GM12892 (cell line): ENCODE results near the gene CACNA2D2.

Experiments used
- DNase-seq: peaks from one replicate; pipeline ENCODE4 v3.0.0; 2011; ENCODE audit not compliant: insufficient read length
- FAIRE-seq: peaks from 2 replicates; lab custom pipeline; 2011; peaks lifted over from hg19 to GRCh38; lab: Jason Lieb, UNC
- POLR2A ChIP-seq: IDR thresholded peaks from 2 replicates; pipeline ENCODE4 v1.6.1; 2011; ENCODE audit warnings: low read depth, low read length, control low read depth
- POLR2AphosphoS5 ChIP-seq: IDR thresholded peaks from 2 replicates; pipeline ENCODE4 v1.6.1; 2011; ENCODE audit warnings: low read depth, low read length, control low read depth
- TAF1 ChIP-seq: IDR thresholded peaks from 2 replicates; pipeline ENCODE4 v1.6.1; 2011; ENCODE audit warnings: low read depth, mild to moderate bottlenecking, control low read depth, low read length, borderline replicate concordance

CACNA2D2 gene

DNA sequence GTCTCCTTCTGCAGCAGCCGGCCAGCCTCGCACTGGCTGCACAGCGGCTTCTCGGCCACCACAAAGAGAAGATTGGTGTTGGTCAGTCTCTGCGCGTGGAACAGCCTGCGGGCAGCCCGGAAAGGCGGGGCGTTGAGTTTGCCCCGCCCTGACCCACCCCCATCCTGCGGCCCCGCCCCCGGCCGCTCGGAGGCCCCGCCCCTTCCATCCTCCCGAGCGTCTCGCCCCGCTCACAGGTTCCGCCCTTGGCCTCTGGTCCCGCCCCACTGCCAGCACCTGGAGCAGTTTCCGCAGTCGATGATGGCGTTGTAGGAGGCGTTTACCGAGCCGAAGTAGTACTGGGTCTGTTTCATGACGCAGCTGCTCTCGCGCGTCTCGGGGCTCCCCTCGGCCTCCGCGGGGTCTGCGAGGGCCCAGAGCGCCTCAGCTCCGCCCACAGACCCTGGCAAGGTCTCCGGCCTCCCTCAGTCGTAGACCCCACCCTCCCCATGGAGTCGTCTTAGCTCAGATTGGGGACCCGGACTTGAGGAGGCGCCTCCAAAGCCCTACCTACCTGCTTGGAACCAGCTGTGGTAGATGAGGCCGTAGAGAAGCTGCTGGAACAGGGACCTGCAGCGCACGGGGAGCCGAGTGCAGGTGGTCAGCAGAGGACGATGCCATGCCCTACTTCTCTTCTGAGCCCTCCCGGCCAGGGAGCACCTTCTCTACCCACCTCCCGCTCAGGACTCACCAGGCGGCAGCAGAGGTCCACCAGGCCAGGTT is 138.2 kb downstream of the CACNA2D2 start:
- FAIRE-seq, result peak; percentile 94
- peak; percentile 96 for DNase-seq

DNA sequence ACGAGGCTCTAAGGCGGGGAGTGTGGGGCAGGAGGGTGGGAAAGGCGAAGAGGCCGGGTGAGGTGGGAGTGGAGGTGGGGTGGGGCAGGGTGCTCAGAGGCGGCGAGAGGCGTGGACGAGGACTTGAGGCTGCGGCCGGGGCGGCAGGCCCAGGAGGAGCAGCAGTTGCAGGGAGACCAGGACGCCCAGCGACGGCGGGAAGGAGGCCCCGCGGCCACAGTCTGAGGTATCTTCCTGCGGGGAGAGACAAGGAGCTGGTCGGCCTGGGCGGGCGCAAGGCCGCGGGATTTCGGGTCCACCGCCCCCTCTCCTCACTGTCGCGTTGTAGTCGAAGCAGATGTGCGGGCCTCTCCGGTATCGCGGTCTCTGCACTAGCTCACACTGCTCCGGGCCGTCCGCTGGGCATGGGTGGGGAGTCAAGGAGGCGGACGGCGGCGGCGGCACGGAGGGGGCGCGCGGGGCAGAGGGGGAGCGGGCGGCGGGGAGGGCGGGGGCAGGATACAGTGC is 138.8 kb downstream of the CACNA2D2 start:
- TF ChIP-seq POLR2A (no peak), TAF1 (no peak), POLR2AphosphoS5 (no peak)
- DNase-seq (no peak), FAIRE-seq (no peak)

More for the DNA sequence above, 138.2 kb downstream of the CACNA2D2 start:
- TF ChIP-seq POLR2A, result no peak
- no peak for TF ChIP-seq TAF1
- no peak for TF ChIP-seq POLR2AphosphoS5

DNA sequence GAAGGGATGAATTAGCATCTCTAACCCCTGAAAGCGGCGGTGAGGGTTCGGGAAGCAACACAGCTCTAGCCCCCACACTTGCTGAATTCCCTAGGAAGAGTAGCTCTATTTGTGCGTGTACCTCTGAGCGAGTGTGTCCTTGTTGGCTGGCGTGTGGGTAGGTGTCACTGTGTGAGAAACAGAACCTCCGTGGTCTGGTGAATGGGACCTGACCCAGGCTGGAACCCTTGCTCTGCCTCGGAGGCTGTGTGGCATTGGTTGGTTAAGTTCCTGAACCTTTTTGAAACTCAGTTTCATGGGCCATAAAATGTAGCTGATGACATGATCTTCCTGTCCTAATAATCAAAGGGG is 143.7 kb downstream of the CACNA2D2 start:
- TF ChIP-seq POLR2AphosphoS5, result no peak
- TF ChIP-seq TAF1, result no peak
- no peak for TF ChIP-seq POLR2A
- FAIRE-seq, result peak; percentile 9
- no peak for DNase-seq

DNA sequence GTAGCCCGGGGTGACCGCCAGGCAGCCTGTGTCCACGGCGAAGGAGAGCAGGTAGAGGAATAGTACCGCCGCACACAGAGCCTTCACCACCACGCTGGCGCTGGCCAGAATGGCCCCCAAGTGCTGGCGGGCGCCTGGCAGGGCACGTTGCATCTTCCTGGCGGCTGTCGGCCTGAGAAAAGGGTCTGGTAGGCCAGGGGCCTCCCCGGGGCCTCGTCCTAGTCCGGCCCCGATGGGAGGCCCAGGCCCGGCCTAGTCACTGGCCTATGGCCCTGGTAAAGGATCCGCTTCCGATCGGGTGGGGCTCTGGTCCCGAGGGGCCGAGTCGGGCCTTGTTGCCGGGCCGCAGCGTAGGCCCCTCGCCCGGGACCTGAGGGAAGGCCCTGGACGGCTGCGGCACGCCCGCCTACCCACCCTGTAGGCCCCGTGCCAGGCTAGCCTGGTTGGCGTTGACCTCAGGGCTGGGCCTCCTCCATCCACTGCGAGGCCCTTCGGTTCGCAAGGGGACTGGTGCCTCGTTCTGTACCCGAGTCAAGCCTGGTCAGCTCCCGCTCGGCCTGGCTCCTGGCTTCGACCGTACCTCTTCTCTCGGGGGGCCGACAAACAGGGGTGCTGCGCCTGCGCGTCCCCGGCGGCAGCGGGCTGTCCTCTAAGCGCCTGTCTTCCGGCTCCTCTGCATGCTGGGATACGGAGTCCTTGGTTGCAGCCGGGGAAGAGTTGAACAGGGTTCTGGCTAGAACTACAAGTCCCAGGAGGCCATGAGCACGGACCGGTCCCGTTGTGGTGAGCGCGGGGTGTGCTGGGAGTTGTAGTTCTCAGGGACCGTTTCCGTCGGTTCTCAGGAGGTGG is 144.3 kb downstream of the CACNA2D2 start, which contains the start of gene TMEM115:
TMEM115 (minus strand) TSS at position 611 of the 849 bp plus-strand sequence; CDS start at position 153, 458 bp downstream.
- FAIRE-seq, result peak; percentile 99
- TF ChIP-seq POLR2AphosphoS5, result peak; percentile 65; the same call in 1 of the 2 replicates
- no peak for TF ChIP-seq TAF1
- TF ChIP-seq POLR2A, result peak; percentile 73; the same call in 1 of the 2 replicates
- DNase-seq, result peak; percentile 99

DNA sequence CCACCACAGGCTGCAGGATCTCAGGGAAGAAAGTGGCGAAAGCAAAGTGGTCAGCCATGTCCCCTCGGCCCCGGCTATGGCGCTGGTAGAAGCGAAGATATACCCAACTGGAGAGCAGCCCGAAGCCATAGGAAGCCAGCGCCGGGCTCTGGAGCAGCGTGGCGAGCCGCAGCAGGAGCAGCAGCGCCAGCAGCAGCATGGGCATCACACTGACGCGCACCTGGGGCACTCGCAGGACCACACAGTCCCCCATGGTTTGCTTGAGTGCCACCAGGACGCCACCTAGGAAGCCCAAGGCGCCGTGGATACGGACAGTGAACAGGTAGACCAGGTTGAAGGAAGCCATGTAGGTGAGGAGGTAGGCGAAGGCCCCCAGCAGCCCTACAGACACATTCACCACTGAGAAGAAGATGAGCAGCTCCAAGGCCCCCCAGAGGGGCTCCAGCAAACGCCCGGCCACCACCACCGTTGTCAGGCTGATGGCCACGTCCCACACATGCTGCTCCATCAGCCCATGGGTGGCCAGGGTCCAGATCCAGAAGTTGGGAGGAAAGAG is 145.0 kb downstream of the CACNA2D2 start:
- no peak for TF ChIP-seq TAF1
- TF ChIP-seq POLR2A, result no peak
- no peak for TF ChIP-seq POLR2AphosphoS5
- FAIRE-seq (no peak), DNase-seq (no peak)

DNA sequence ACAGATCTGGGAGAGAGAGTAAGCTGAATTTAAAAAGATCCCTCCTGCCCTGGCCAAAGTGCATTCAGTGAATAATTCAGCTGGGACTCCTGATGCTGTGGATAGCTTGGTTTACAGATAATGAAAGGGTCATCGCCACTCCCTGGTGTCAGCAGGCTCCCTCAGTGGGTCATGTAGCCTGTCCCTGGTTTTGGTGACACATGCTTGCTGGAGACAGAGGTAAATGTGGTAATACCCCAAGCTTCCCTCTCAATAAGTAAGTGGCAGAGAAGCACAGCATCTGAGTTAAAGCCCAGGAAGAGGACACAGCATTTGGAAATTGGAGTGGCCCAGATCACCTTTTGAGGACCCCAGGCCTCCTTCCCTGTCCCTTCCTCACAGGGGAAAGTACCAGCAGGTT is 146.0 kb downstream of the CACNA2D2 start:
- TF ChIP-seq TAF1 (no peak), POLR2AphosphoS5 (no peak), POLR2A (no peak)
- FAIRE-seq (no peak), DNase-seq (no peak)

DNA sequence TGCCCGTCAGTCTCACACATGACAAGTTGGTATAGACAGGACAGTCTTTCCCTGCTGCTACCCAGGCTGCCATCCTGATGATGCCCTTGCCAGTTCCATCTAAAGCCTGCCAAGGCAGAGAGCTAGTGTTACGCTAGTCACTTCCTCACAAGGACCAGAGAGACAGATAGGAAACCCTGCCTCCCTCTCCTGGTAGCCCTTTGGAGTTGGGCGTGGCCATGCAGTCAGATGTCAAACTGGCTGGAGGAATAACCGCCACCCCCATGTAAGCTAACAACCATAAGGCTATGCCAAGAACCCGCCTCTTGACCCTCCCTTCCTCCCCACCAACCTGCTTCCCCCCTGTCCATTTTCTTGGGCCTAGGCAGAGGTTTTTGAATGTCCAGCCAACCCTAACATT is 146.9 kb downstream of the CACNA2D2 start:
- DNase-seq, result no peak
- no peak for FAIRE-seq

DNA sequence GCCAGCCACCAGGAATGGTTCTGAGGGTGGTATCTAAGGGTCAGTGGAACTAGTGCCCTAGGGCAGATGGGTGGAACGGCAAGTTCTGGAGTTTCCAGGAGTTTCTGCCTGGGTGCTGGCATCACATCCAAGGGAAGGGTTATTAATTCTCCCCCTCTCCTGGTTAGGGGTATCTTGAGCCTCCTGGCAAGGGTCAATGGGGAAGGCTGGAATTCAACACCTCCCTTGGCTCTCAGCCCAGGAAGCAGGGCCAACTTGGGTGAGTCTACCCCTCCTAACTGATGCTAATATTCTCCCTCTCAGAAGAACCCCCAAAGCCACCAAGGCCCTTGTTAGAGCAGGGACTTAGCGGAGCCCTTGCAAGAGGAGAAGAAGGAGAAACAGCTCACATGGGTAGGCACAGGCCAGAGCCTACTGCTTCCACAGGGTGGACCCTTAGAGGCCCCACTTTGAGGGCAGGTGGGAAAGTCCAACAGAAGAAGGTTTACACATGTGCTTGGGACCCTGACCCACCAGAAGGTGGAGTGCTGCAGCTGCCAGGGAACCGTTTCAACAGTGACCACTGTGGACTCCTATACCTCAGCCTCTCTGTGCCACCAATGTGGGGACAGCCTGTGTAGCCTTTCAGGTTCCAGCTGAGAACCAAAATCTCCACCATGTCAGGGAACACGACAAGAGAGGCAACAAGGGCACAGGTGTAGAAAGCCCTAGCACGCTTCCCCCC is 147.4 kb downstream of the CACNA2D2 start:
- DNase-seq (no peak), FAIRE-seq (no peak)
- TF ChIP-seq POLR2A, result peak; percentile 5; the same call in 1 of the 2 replicates
- no peak for TF ChIP-seq TAF1
- no peak for TF ChIP-seq POLR2AphosphoS5

More for the DNA sequence above, 146.9 kb downstream of the CACNA2D2 start:
- 0 out of 2 replicates have a peak, but pooled peaks have one; percentile 2 for TF ChIP-seq POLR2A
- no peak for TF ChIP-seq TAF1

DNA sequence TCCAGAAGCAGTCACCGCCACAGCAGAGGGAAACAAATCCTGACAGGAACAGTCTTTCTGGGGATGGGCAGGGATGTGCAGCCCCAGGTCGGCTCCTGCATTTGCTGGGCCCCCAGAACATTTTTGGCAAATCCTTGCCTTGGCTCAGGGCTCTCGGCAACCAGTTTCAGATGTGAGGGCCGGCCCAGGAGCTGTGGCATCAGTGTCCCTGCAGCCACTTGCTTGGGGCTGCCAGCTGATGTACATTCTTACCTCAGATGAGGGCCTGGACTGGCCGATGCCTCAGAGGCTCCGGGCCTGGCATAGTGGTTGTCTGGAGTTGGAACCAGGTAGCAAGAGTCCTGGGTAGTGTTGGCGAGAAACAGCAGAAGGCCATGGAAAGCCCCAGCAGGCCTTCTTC is 148.6 kb downstream of the CACNA2D2 start:
- FAIRE-seq (no peak), DNase-seq (no peak)
- TF ChIP-seq POLR2A (0 out of 2 replicates have a peak, but pooled peaks have one; percentile 4), TAF1 (no peak), POLR2AphosphoS5 (no peak)

DNA sequence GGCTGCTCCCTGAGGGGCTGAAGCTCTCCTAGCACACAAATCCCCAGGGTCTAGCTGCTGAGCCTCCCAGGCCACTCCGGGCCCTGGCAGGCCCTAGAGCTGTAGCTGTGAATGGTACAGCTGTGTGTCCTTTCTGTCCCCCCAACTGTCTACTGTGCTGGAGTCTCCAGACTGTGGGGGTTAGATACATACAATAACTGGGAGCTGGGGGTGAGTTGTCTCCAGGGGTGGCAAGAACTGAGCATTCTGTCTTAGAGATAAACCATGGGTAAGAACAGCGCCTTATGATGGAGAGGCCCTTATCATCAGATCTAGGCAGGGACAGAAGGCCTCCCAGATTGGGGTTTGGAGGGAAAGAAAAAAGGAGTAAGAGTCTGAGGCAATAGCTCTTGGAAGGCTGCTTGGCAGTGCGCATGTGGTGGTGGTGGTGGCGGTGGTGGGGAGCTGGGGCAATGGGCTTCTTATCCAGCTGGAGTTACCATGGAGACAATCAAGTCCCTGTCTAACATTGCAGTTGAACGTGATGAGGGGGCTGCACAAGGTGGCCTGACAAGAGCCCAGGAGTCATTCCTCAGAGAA is 149.2 kb downstream of the CACNA2D2 start:
- TF ChIP-seq POLR2A, result no peak
- no peak for TF ChIP-seq TAF1
- no peak for TF ChIP-seq POLR2AphosphoS5
- FAIRE-seq, result no peak
- DNase-seq, result no peak
